ENCODE results near the gene ATF7.

DNA sequence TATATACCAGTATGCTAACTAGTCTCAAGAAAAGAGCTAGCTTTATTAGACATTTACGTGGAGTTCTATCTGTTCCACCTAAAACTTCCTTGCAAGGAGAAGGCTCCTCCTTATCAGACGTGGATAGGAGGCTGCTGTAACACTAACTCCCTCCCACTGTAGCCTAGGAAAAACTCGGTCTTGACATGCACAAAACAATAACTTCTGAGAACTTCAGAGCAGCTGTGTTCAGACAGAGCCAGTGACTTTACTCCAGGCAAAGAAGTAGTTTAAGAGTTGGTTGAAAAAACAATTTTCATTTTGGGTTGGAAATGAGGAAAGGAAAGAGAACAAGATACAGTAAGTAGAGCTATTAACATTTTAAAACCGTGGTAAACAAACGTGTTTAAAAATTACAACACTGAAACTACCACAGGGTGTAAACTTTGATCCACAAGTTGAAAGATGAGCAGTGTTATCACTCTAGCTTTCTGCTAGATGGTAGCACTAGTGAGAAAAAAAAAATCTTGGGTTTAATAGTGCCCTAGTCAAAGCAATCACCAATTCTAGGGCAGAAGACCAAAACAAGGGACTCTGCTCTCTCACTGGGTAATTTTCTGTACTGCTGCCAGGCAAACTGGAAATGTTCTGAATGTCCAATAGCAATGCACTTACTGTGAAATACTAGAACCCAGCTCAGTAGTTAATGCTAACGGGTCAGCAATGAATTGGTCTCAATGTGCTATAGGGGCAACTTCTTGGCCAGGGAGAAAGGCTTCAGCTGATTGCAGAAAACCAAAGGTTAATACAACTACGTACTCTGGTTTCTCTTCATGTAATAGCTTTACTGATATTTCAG is 2.4 kb downstream of the ATF7 start:
- TF ChIP-seq EZH2phosphoT487 (IDR thresholded peaks at IDR 0.05; ENCODE audit: borderline replicate concordance, low read length): no peak
- TF ChIP-seq, protein P1, sequence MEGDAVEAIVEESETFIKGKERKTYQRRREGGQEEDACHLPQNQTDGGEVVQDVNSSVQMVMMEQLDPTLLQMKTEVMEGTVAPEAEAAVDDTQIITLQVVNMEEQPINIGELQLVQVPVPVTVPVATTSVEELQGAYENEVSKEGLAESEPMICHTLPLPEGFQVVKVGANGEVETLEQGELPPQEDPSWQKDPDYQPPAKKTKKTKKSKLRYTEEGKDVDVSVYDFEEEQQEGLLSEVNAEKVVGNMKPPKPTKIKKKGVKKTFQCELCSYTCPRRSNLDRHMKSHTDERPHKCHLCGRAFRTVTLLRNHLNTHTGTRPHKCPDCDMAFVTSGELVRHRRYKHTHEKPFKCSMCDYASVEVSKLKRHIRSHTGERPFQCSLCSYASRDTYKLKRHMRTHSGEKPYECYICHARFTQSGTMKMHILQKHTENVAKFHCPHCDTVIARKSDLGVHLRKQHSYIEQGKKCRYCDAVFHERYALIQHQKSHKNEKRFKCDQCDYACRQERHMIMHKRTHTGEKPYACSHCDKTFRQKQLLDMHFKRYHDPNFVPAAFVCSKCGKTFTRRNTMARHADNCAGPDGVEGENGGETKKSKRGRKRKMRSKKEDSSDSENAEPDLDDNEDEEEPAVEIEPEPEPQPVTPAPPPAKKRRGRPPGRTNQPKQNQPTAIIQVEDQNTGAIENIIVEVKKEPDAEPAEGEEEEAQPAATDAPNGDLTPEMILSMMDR (IDR thresholded peaks at IDR 0.05; ENCODE audit: low read depth, low read length, poor library complexity, severe bottlenecking): no peak

Data from DOHH2 (cell line).